DMS53 treated with DMSO at 0.1 percent for 48 hours (cell line): Measurements from ENCODE around the gene PDE11A.
A peak's percentile ranks its signal among the peaks of the same experiment; 100 is the strongest.

Source experiments
- DNase-seq: peaks from one replicate; lab custom pipeline; 2025; ENCODE audit not compliant: unreplicated experiment; lab: John Stamatoyannopoulos, UW

Gene PDE11A

GRCh38 chr2:177638507-177638906, 434.1 kb downstream of the PDE11A start:
- DNase-seq: no peak

GRCh38 chr2:177636672-177637071, 435.9 kb downstream of the PDE11A start:
- no peak for DNase-seq

- DNase-seq: no peak
Measured at GRCh38 chr2:177635696-177636095, 436.9 kb downstream of the PDE11A start.

- DNase-seq: no peak
Measured at GRCh38 chr2:177633910-177634294, 438.7 kb downstream of the PDE11A start.

GRCh38 chr2:177633111-177633510, 439.5 kb downstream of the PDE11A start:
- peak; percentile 53 for DNase-seq

GRCh38 chr2:177631680-177632079, 440.9 kb downstream of the PDE11A start:
- no peak for DNase-seq

GRCh38 chr2:177629357-177630024, 443.1 kb downstream of the PDE11A start:
- DNase-seq: no peak

- no peak for DNase-seq
Measured at GRCh38 chr2:177628831-177629230, 443.7 kb downstream of the PDE11A start.

- DNase-seq: no peak
Measured at GRCh38 chr2:177625744-177626650, 446.6 kb downstream of the PDE11A start.

GRCh38 chr2:177622521-177622920, 450.1 kb downstream of the PDE11A start:
- peak; percentile 71 for DNase-seq

- DNase-seq: no peak
Measured at GRCh38 chr2:177619986-177620385, 452.6 kb downstream of the PDE11A start.

GRCh38 chr2:177619461-177619860, 453.1 kb downstream of the PDE11A start:
- DNase-seq: no peak

- peak; percentile 97 for DNase-seq
Measured at GRCh38 chr2:177618255-177619253, 454.0 kb downstream of the PDE11A start.

- no peak for DNase-seq
Measured at GRCh38 chr2:177617849-177618248, 454.7 kb downstream of the PDE11A start.

- DNase-seq: no peak
Measured at GRCh38 chr2:177616731-177617130, 455.8 kb downstream of the PDE11A start.

- DNase-seq: no peak
Measured at GRCh38 chr2:177616066-177616465, 456.5 kb downstream of the PDE11A start.

- DNase-seq: no peak
Measured at GRCh38 chr2:177612659-177613058, 459.9 kb downstream of the PDE11A start.

GRCh38 chr2:177611310-177611886, 461.2 kb downstream of the PDE11A start:
- peak; percentile 22 for DNase-seq

- DNase-seq: no peak
Measured at GRCh38 chr2:177610813-177611212, 461.8 kb downstream of the PDE11A start.

GRCh38 chr2:177606636-177607035, 465.9 kb downstream of the PDE11A start:
- DNase-seq: no peak
